ENCODE results near the gene ATP9B. TPM values are rescaled to one million over a fixed set of nuclear protein-coding genes. Genes with fewer than 3 reads are reported as not detected.

Gene ATP9B
- total and polyA plus RNA-seq, 2 donors from 2014 or later, result 10.0 to 48.2 TPM

GRCh38 chr18:79185648-79186047 is 116.5 kb downstream of the ATP9B start:
- Histone ChIP-seq H3K9ac (ENCODE audit: low read length in 3 of 3) (no peak overlapping the region), H3K4me1 (ENCODE audit: control insufficient read depth in 2 of 3, insufficient read depth in 2 of 3, low read depth in 1 of 3, low read length in 3 of 3) (peaks cover 0 to 7% (median 0%) of the 10 kb centered on the region in 3 donors), H3K27me3 (ENCODE audit: control insufficient read depth, insufficient read depth, low read length) (no peaks in the 10 kb centered on the region), H3K4me3 (ENCODE audit: low read length in 3 of 3) (no peak overlapping the region), H3K36me3 (ENCODE audit: control insufficient read depth in 2 of 3, insufficient read depth in 3 of 3, low read length in 3 of 3) (no peaks in the 10 kb centered on the region), H3K9me3 (ENCODE audit: control insufficient read depth in 2 of 3, insufficient read depth in 1 of 3, low read length in 3 of 3) (no peaks in the 10 kb centered on the region), H3K27ac (ENCODE audit: low read depth in 2 of 2, low read length in 2 of 2) (no peak overlapping the region)
- no peak for FAIRE-seq
- TF ChIP-seq CTCF (IDR thresholded peaks at IDR 0.05; ENCODE audit: borderline replicate concordance, extremely low read depth, insufficient read depth), result no peak
- intact Hi-C loops (cut with DNase I), result no loop called here
- no peak for DNase-seq

GRCh38 chr18:79186649-79187048 is 117.5 kb downstream of the ATP9B start:
- no peak for TF ChIP-seq CTCF (IDR thresholded peaks at IDR 0.05; ENCODE audit: borderline replicate concordance, extremely low read depth, insufficient read depth)
- no peaks in the 10 kb centered on the region for H3K27me3 ChIP-seq (ENCODE audit: control insufficient read depth, insufficient read depth, low read length)
- DNase-seq (no peak), FAIRE-seq (no peak)
- no peak overlapping the region for H3K27ac ChIP-seq (ENCODE audit: low read depth in 2 of 2, low read length in 2 of 2)
- no peaks in the 10 kb centered on the region for H3K9me3 ChIP-seq (ENCODE audit: control insufficient read depth in 2 of 3, insufficient read depth in 1 of 3, low read length in 3 of 3)
- H3K4me1 ChIP-seq (ENCODE audit: control insufficient read depth in 2 of 3, insufficient read depth in 2 of 3, low read depth in 1 of 3, low read length in 3 of 3), result peaks cover 0 to 7% (median 0%) of the 10 kb centered on the region in 3 donors
- H3K4me3 ChIP-seq (ENCODE audit: low read length in 3 of 3), result no peak overlapping the region
- intact Hi-C loops (cut with DNase I), result no loop called here
- H3K9ac ChIP-seq (ENCODE audit: low read length in 3 of 3), result no peak overlapping the region
- H3K36me3 ChIP-seq (ENCODE audit: control insufficient read depth in 2 of 3, insufficient read depth in 3 of 3, low read length in 3 of 3), result no peaks in the 10 kb centered on the region

GRCh38 chr18:79187532-79188277 is 118.5 kb downstream of the ATP9B start:
- H3K9ac ChIP-seq (ENCODE audit: low read length in 3 of 3), result no peak overlapping the region
- no peak for TF ChIP-seq CTCF (IDR thresholded peaks at IDR 0.05; ENCODE audit: borderline replicate concordance, extremely low read depth, insufficient read depth)
- intact Hi-C loops (cut with DNase I), result no loop called here
- DNase-seq, result no peak
- no peak overlapping the region for H3K27ac ChIP-seq (ENCODE audit: low read depth in 2 of 2, low read length in 2 of 2)
- FAIRE-seq, result no peak
- H3K27me3 ChIP-seq (ENCODE audit: control insufficient read depth, insufficient read depth, low read length), result no peaks in the 10 kb centered on the region
- H3K4me1 ChIP-seq (ENCODE audit: control insufficient read depth in 2 of 3, insufficient read depth in 2 of 3, low read depth in 1 of 3, low read length in 3 of 3), result peaks cover 0 to 7% (median 0%) of the 10 kb centered on the region in 3 donors
- H3K36me3 ChIP-seq (ENCODE audit: control insufficient read depth in 2 of 3, insufficient read depth in 3 of 3, low read length in 3 of 3), result no peaks in the 10 kb centered on the region
- H3K4me3 ChIP-seq (ENCODE audit: low read length in 3 of 3), result no peak overlapping the region
- H3K9me3 ChIP-seq (ENCODE audit: control insufficient read depth in 2 of 3, insufficient read depth in 1 of 3, low read length in 3 of 3), result no peaks in the 10 kb centered on the region
